IMR-90 (cell line): Measurements from ENCODE around the gene ABHD15. TPM values are rescaled to one million over a fixed set of nuclear protein-coding genes. Genes with fewer than 3 reads are reported as not detected.

Experiments used
- ATAC-seq: fragments of 200-7000 bp; cut with Tn5 transposase; 2 replicates; pipeline ENCODE4 v1.9.1; 2020; ENCODE audit warnings: low read depth, mild to moderate bottlenecking, moderate library complexity
- BruUV-seq: library from RNA; stranded (reverse); fragments of 400-500 nt; replicated peaks from 2 replicates; lab custom pipeline; 2021; lab: Mats Ljungman, UMichigan
- CTCF ChIA-PET: fragments of 300-600 bp; formaldehyde crosslinking; extraction: SDS; loops from one replicate; lab custom pipeline; 2021; ENCODE audit warnings: antibody characterized with exemption; lab: Yijun Ruan, JAX
- POLR2A ChIA-PET: fragments of 300-600 bp; sonication (Branson Sonifier 250); formaldehyde crosslinking; loops from one replicate; lab custom pipeline; 2022; ENCODE audit warnings: antibody characterized with exemption; ENCODE audit not compliant: unreplicated experiment; lab: Charles Lee
- DNase-seq: peaks from one replicate; pipeline ENCODE4 v3.0.0; 2013
- H2AFZ ChIP-seq: replicated peaks from 2 replicates; pipeline ENCODE3; 2013; ENCODE audit warnings: low read length, mild to moderate bottlenecking; ENCODE audit not compliant: poor library complexity
- H2AK5ac ChIP-seq: 2 replicates; pipeline ENCODE4 v1.6.1; 2013; ENCODE audit warnings: low read depth, low read length, inconsistent platforms
- H2AK9ac ChIP-seq: replicated peaks from 2 replicates; pipeline ENCODE3; 2013; ENCODE audit warnings: mild to moderate bottlenecking, low read depth, low read length, moderate library complexity; ENCODE audit not compliant: poor library complexity
- H2BK120ac ChIP-seq: 2 replicates; pipeline ENCODE4 v1.6.1; 2013; ENCODE audit warnings: low read depth, low read length, inconsistent platforms
- H2BK15ac ChIP-seq: 3 replicates; pipeline ENCODE4 v1.6.1; 2013; ENCODE audit warnings: low read depth, low read length, inconsistent platforms
- H2BK20ac ChIP-seq: 2 replicates; pipeline ENCODE4 v1.6.1; 2013; ENCODE audit warnings: low read depth, mild to moderate bottlenecking, inconsistent platforms, low read length, moderate library complexity
- H2BK5ac ChIP-seq: 2 replicates; pipeline ENCODE4 v1.6.1; 2013; ENCODE audit warnings: mild to moderate bottlenecking, low read depth, low read length, inconsistent platforms; ENCODE audit not compliant: poor library complexity, severe bottlenecking
- H3K14ac ChIP-seq: replicated peaks from 2 replicates; pipeline ENCODE4 v1.6.1; 2013; ENCODE audit warnings: low read depth, low read length, inconsistent platforms
- H3K18ac ChIP-seq: 2 replicates; pipeline ENCODE4 v1.6.1; 2013; ENCODE audit warnings: low read depth, low read length, control low read depth
- H3K23ac ChIP-seq: 2 replicates; pipeline ENCODE4 v1.6.1; 2013; ENCODE audit warnings: low read depth, low read length, inconsistent platforms
- H3K27ac ChIP-seq: 2 replicates; pipeline ENCODE4 v1.5.1; 2013; ENCODE audit warnings: mild to moderate bottlenecking, control low read depth, low read length; ENCODE audit not compliant: insufficient read depth
- H3K27me3 ChIP-seq: 2 replicates; pipeline ENCODE4 v1.6.1; 2013; ENCODE audit warnings: low read length; ENCODE audit not compliant: control insufficient read depth, insufficient read depth
- H3K36me3 ChIP-seq: 2 replicates; pipeline ENCODE4 v1.6.1; 2013; ENCODE audit warnings: low read length, mixed read lengths; ENCODE audit not compliant: control insufficient read depth, insufficient read depth
- H3K4ac ChIP-seq: 2 replicates; pipeline ENCODE4 v1.6.1; 2013; ENCODE audit warnings: low read depth, low read length, inconsistent platforms
- H3K4me1 ChIP-seq: 2 replicates; pipeline ENCODE4 v1.6.1; 2013; ENCODE audit warnings: low read length, mixed read lengths; ENCODE audit not compliant: control insufficient read depth, insufficient read depth
- H3K4me2 ChIP-seq: 2 replicates; pipeline ENCODE4 v1.6.1; 2013; ENCODE audit warnings: low read depth, mild to moderate bottlenecking, control low read depth, low read length, moderate library complexity
- H3K4me3 ChIP-seq: 2 replicates; pipeline ENCODE4 v1.5.1; 2013; ENCODE audit warnings: low read depth, mild to moderate bottlenecking, control low read depth, low read length, moderate library complexity; ENCODE audit not compliant: insufficient read depth
- H3K56ac ChIP-seq: 2 replicates; pipeline ENCODE4 v1.6.1; 2013; ENCODE audit warnings: low read length, inconsistent platforms; ENCODE audit not compliant: insufficient read depth; ENCODE audit errors: extremely low read depth
- H3K79me1 ChIP-seq, 2 experiments: 2 replicates each; pipeline ENCODE4 v1.6.1; 2013; ENCODE audit warnings: low read length in 2 of 2, inconsistent platforms in 1 of 2, low read depth in 1 of 2
- H3K9ac ChIP-seq: 2 replicates; pipeline ENCODE4 v1.6.1; 2013; ENCODE audit warnings: low read depth, low read length, control low read depth
- H3K9me1 ChIP-seq: 2 replicates; pipeline ENCODE4 v1.6.1; 2013; ENCODE audit warnings: low read length, inconsistent platforms; ENCODE audit not compliant: insufficient read depth
- H3K9me3 ChIP-seq: 2 replicates; pipeline ENCODE4 v1.6.1; 2013; ENCODE audit warnings: low read length; ENCODE audit not compliant: control insufficient read depth, insufficient read depth
- H4K20me1 ChIP-seq: 2 replicates; pipeline ENCODE4 v1.6.1; 2013; ENCODE audit warnings: low read length, inconsistent platforms; ENCODE audit not compliant: insufficient read depth
- H4K5ac ChIP-seq: 2 replicates; pipeline ENCODE4 v1.6.1; 2013; ENCODE audit warnings: mild to moderate bottlenecking, low read depth, low read length, control low read depth
- H4K8ac ChIP-seq, 2 experiments: 2 replicates each; pipeline ENCODE4 v1.6.1; 2013; ENCODE audit warnings: low read depth in 2 of 2, low read length in 2 of 2, control low read depth in 1 of 2, inconsistent platforms in 1 of 2
- H4K91ac ChIP-seq: 2 replicates; pipeline ENCODE4 v1.6.1; 2013; ENCODE audit warnings: low read depth, low read length, inconsistent platforms; ENCODE audit not compliant: insufficient read depth
- NFE2L2 ChIP-seq: fragments of 150-350 bp; IDR thresholded peaks from 2 replicates; pipeline ENCODE4 v1.6.1; 2016; ENCODE audit warnings: low read depth, mild to moderate bottlenecking, low read length
- POLR2A ChIP-seq: IDR thresholded peaks from 2 replicates; pipeline ENCODE4 v1.6.1; 2012; ENCODE audit warnings: mild to moderate bottlenecking, low read depth, low read length
- RCOR1 ChIP-seq: IDR thresholded peaks from 2 replicates; pipeline ENCODE4 v1.6.1; 2012; ENCODE audit warnings: mild to moderate bottlenecking, low read length, improper control_type of control experiment; ENCODE audit not compliant: insufficient replicate concordance
- WGBS, 2 experiments: methylation state at CpG; one replicate each; pipeline versions ENCODE4 v1.1.5 to v1.1.7; 2013; ENCODE audit warnings: missing lambda C conversion rate in 2 of 2; ENCODE audit not compliant: insufficient read length in 1 of 2; ENCODE audit errors: extremely low coverage in 2 of 2; 5-methylcytosine and 5-hydroxymethylcytosine counted together
- dilution Hi-C: fragments of 300-500 bp; cut with HindIII; formaldehyde crosslinking; loops from one replicate; pipeline ENCODE4 v1.14.3; 2018; ENCODE audit warnings: low sequenced_read_pairs; ENCODE audit not compliant: unreplicated experiment
- in situ Hi-C: fragments of 300-500 bp; cut with MboI; formaldehyde crosslinking; loops from 3 replicates; pipeline ENCODE4 v1.14.3; 2019; ENCODE audit warnings: low sequenced_read_pairs, inconsistent platforms, mixed read lengths
- intact Hi-C: fragments of 100-400 bp; cut with micrococcal nuclease; formaldehyde crosslinking; loops from 2 replicates; pipeline ENCODE4 v1.10.0; 2022
- polyA plus RNA-seq, 3 experiments: library from polyadenylated mRNA; depleted of rRNA; stranded (reverse); fragments of >200 nt; gene quantifications; 2 replicates each; pipeline ENCODE4 v1.2.3, GENCODE V29; 2012; ENCODE audit warnings: low replicate concordance in 1 of 3
- total RNA-seq: library from RNA; depleted of rRNA; stranded (reverse); fragments of >200 nt; gene quantifications from 2 replicates; pipeline ENCODE4 v1.2.3, GENCODE V29; 2012

ABHD15 gene
- total and polyA plus RNA-seq, 2 of the 4 experiments (the other 2 are of a cell fraction): 3.2 to 4.6 TPM

DNA sequence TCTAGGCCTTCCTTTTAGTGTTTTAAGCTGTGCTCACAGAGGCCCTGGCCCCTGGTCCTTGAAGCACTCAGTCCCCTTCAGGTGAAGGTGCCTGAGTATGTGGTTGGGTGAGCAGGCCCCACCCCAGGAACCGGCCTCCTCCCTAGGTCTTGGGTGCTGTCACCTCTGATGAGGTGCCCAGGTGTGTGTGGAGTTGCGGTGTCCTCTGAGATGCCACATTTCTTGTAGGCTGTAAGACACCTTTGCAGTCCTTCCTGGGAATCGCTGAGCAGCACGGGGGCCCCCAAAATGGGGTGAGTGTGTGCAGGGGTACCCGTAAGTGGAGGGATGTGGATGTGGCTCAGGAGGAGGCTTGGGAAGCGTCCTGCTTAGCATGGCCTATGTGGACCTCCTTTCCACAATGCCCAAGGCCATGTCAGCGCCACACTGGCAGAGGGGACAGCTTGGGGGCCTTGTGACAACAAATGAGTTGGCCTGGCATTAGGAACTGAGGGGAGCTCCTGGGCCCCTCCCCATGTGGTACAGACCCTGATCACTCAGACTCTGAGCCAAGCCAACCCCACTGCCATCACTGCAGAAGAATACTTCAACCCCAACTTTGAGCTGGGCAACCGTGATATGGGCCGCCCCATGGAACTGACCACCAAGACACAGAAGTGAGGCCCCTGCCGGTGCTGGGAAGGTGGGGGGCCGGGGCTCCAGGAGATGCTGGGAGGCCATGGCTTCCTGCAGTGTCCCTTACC lies 44.7 kb upstream of the ABHD15 start:
- intact Hi-C loops (no loop called here), in situ Hi-C loops (no loop called here)

More for the DNA sequence above, 44.7 kb upstream of the ABHD15 start:
- Histone ChIP-seq H4K8ac (no peak overlapping the region), H4K91ac (no peak overlapping the region), H3K18ac (no peak overlapping the region), H2BK20ac (no peak overlapping the region), H3K27me3 (no peaks in the 10 kb centered on the region; the same call in 1 of the 2 replicates), H2AK9ac (peak overlapping the region; percentile 28), H3K4me3 (no peak overlapping the region), H3K79me1 (0 out of 4 replicates have a peak, but pooled peaks cover 0 to 2% of the 10 kb centered on the region in 2 experiments), H2BK5ac (no peak overlapping the region), H2AK5ac (no peak overlapping the region), H3K4me1 (no peaks in the 10 kb centered on the region), H4K20me1 (no peaks in the 10 kb centered on the region; the same call in 1 of the 2 replicates), H3K14ac (no peak overlapping the region), H3K9me3 (no peaks in the 10 kb centered on the region), H3K56ac (no peak overlapping the region), H3K27ac (no peak overlapping the region), H3K4ac (no peak overlapping the region), H3K36me3 (peaks cover 2% of the 10 kb centered on the region; the same call in 1 of the 2 replicates), H3K9ac (no peak overlapping the region), H2BK120ac (no peak overlapping the region), H3K4me2 (no peak overlapping the region), H4K5ac (no peak overlapping the region), H2AFZ (no peak overlapping the region), H3K23ac (no peak overlapping the region), H3K9me1 (peaks cover 8% of the 10 kb centered on the region; the same call in 1 of the 2 replicates), H2BK15ac (no peak overlapping the region)
- TF ChIP-seq NFE2L2: no peak
- no peak for TF ChIP-seq POLR2A
- TF ChIP-seq RCOR1: no peak
- dilution Hi-C loops: no loop called here
- 100% methylated on average over 1 of the region's 11 CpGs; no CpG with 5 or more reads in 1 of the 2 experiments for WGBS, 2 experiments
- POLR2A ChIA-PET: no interaction called here
- ATAC-seq (no peak), DNase-seq (no peak)
- no TSS peak for BruUV-seq
- CTCF ChIA-PET: no interaction called here
